Urothelium cell line (cell line): ENCODE measurements around the gene OR1G1.
"Not testable (repeated sequence)": the region's sequence is repeated elsewhere in the genome, so short reads cannot be mapped to it uniquely, and the experiment has no call there.

Experiments
- DNase-seq: peaks from one replicate; pipeline ENCODE4 v3.0.0; 2011; ENCODE audit warnings: low spot score, mixed read lengths
- FAIRE-seq: peaks from 2 replicates; lab custom pipeline; 2011; peaks lifted over from hg19 to GRCh38; lab: Jason Lieb, UNC

The OR1G1 gene

DNA sequence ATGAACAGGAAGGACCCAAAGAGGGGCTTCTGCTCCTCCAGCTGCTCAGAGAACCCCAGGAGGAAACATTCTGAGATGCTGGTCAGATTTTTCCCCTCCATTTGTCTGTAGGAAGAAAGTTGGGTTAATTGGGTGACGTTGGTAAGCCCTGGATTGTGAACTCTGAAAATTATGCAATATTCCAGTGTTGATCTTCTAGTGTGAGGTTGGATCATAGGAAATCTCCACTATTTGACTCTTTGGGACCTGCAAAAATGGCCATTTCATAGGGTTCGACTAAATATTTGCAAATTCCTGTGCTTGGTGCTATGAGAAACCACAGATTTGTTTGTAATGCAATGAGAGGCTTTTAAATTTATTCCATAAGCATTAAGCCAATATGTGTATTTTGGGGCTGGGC is at the start of gene OR1G1:
Gene OR1G1, minus strand, starts transcription at position 101 of the 400 bp plus-strand sequence. Its CDS starts 0 bp downstream, at position 101.
- no peak for FAIRE-seq
- DNase-seq = no peak

DNA sequence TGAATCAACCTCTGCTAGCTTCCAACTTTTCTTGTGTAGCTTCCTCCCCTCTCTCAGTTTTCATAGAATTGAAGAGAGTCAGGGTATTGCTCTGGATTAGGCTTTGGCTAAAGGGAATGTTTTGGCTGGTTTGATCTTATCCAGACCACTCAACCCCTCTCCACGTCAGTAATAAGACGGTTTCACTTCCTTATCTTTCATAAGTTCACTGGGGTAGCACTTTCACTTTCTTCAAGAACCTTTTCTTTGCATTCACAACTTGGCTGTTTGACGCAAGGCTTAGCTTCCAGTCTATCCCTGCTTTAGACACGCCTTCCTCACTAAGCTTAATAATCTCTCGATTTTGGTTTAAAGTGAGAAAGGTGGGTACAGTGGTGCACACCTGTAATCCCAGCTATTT is 40.2 kb upstream of the OR1G1 start:
- FAIRE-seq (no peak), DNase-seq (no peak)

DNA sequence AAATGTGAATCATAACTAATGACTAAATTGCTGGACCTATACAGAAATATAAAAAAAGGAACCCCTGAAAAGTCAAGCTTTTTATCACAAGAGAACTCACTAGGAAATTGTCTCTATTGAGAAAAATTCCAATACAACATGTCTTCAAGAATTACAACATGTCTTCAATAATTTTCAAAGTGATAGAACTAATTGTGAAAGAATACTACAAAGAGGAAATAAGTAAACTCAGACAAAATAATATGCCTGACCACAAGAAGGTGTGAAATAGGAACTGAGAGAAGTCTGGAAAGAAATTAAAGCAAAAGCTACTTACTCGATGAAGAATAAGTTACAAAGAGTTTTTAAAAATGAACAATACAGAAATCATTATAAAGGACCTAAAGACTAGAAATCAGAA is 29.9 kb upstream of the OR1G1 start:
- FAIRE-seq (no peak), DNase-seq (no peak)

DNA sequence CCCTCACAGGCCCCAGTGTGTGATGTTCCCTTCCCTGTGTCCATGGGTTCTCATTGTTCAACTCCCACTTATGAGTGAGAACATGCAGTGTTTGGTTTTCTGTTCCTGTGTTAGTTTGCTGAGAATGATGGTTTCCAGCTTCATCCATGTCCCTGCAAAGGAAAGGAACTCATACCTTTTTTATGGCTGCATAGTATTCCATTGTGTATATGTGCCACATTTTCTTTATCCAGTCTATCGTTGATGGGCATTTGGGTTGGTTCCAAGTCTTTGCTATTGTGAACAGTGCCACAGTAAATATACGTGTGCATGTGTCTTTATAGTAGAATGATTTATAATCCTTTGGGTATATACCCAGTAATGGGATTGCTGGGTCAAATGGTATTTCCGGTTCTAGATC is 10.1 kb upstream of the OR1G1 start:
- not testable (repeated sequence) for DNase-seq, FAIRE-seq

DNA sequence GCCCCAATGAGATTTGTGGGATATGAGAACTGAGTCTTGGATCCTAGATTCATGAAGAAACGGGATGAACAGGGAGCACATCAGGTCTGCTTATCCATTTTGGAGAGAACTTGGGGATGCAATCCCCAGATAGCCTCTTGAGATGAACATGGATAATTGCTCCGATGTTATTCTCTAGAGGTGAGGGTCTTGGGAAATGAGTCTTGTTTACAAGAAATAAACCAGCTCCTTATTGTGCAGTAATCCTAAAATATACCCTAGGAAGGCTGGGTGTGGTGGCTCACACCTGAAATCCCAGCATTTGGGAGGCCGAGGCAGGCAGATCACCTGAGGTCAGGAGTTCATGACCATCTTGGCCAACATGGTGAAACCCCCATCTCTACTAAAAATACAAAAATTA is 23.0 kb downstream of the OR1G1 start, which contains the start of gene OR1D2:
Gene OR1D2, minus strand, starts transcription at position 101 of the 400 bp plus-strand sequence. CDS start 11,426 bp downstream, outside the sequence.
- DNase-seq = no peak
- FAIRE-seq = no peak
